HTR-8/SVneo (cell line): ENCODE measurements around the gene TET3.

Experiments used
- DNase-seq: peaks from one replicate; pipeline ENCODE4 v3.0.0; 2011; ENCODE audit warnings: low spot score, mixed read lengths; ENCODE audit not compliant: insufficient read length
- FAIRE-seq: peaks from 2 replicates; lab custom pipeline; 2011; peaks lifted over from hg19 to GRCh38; lab: Jason Lieb, UNC

Gene TET3

GRCh38 chr2:74002505-74003421 is 18.1 kb downstream of the TET3 start:
- DNase-seq (peak; percentile 92), FAIRE-seq (peak; percentile 99)

GRCh38 chr2:74003494-74004211 is 18.9 kb downstream of the TET3 start:
- no peak for DNase-seq
- no peak for FAIRE-seq

DNA sequence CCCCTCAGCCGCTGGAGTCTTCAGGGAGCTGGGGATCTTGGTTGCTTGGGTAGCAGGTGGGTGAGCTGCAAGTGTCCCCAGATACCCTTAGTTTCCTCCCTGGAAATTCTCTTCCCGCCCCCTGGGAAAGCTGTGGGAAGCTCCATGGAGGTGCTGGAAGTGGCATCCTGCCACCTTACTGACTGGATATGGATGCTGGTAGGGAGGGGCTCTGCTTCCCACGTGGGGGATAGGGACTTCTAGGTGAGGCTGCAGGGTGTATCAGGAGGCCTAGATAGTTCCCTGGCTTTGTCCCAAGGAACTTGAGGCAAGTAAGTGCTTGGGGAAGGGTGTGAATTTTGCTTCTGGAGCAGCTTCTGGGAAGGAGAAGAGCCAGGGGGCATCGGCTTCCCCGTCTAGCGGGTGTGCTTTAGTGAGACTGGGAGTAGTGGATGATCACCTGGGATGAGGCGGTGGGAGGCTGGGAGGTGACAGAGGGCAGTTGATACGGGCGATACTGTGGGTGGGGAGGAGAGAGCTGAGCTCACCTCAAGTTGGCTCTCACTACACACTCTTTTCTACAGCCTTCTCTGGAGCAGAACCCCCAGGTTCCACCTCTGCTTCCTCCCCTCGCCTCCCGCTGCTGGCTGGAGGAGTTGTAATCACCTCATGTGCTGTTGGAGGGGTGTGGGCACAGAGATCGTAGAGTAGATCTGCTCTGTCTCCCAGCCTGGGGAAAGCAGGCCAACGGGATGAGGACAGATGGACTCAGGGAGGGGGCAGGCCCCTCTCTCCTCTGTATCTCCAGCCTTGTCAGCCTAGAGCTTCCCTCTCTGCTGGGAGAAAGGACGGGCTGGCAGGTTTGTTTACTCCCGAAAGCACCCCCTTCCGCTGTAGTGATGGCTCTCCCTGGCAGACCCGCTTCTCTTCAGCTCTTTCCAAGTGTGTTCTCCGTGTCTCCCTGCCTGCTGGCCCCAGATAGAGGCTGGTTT is 19.8 kb downstream of the TET3 start:
- no peak for DNase-seq
- peak; percentile 38 for FAIRE-seq

- DNase-seq = no peak
- FAIRE-seq = no peak
Measured at GRCh38 chr2:74005786-74006185, 21.1 kb downstream of the TET3 start.

GRCh38 chr2:74006459-74006858 is 21.7 kb downstream of the TET3 start:
- DNase-seq (no peak), FAIRE-seq (no peak)

- FAIRE-seq (no peak), DNase-seq (no peak)
Measured at GRCh38 chr2:74007121-74007520, 22.4 kb downstream of the TET3 start.

DNA sequence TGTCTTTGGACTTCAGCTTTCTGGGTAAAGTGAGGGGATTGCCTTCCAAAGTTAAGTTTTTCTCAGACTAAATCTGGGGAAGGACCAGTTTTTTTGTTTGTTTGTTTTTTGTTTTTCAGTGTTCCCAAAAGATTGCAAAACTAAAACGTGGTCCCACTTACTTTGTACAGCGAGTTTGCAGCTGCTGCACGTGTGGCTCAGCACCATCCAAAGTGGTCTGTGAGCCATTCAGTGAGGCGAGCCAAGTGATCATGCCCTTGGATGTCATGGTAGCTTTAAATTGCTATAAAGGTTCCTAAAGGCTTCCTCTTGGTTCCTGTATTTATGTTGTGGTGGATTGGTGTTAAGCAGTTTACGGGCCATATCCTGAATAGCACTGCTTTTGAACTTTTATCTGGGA is 23.0 kb downstream of the TET3 start:
- FAIRE-seq (no peak), DNase-seq (no peak)

DNA sequence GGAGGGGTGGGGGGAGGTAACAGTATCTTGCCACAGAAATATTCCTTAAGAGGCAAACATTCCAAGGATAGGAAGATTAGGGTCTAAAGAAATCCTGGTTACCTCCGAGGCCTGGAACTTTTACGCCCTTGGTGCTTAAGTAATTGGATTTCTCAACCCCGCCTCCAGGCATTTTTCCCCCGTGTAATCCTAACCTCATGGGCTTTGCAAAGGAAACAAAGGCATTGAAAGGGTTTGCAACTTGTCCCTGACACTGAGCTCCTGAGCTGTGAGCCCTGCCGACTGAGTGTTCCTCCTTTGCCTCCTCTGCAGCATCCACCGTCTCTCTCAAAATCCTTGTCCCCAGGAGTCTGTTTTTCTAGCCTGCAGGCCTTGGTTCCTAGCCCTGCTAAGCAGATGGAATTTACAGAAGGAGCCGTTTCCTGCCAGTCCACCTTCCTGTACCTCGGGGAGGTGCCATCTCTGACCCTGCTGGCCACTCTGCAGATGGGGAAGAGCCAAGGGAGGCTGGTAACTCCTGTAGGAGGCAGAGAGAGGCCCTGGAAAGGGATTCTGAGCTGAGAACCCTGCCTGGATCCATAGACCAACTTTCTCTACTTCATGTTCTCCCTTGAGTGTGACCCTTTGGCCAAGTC is 24.2 kb downstream of the TET3 start:
- FAIRE-seq (no peak), DNase-seq (no peak)

- DNase-seq (no peak), FAIRE-seq (no peak)
Measured at GRCh38 chr2:74009577-74009976, 24.9 kb downstream of the TET3 start.

DNA sequence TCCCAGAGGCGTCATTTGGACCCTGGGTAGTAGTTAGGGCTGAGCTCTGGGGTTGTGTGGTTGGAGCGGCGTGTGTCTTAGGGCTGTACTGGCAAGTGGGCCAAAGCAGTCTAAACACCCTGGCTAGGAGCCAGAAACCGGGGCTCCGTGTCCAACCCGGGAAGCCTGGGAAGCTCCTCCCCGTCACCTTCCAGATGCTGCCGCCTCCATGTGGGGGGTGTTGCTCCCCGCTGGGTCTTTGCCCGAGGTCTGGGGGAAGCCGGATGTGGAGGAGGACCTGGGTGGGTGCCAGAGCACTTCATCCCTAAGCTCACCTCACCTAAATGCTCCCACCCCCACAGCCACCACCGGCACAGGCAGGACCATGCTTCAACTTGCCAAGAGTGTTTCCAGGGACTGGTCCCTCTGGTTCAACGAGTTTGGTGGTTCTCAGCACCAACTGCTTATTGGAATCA is 25.4 kb downstream of the TET3 start:
- no peak for DNase-seq
- FAIRE-seq = no peak

DNA sequence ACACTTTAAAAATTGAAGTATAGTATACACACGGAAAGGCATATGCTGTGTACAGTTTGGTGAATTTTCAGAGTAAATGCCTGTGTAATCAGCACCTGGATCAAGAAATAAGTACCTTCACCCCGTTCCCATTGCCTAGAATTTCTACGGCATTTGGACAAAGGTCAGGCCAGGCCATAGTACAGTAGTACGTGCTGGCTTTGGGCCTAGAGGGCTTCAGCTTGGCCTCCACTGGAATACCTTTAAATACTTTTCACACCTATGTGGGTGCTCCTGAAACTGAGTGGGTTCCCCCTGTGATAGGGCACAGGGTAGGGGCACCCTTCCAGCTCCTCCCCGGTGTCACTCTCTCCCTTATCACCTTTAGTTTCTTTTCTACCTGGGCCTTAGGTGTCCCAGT is 26.5 kb downstream of the TET3 start:
- no peak for DNase-seq
- FAIRE-seq = no peak

DNA sequence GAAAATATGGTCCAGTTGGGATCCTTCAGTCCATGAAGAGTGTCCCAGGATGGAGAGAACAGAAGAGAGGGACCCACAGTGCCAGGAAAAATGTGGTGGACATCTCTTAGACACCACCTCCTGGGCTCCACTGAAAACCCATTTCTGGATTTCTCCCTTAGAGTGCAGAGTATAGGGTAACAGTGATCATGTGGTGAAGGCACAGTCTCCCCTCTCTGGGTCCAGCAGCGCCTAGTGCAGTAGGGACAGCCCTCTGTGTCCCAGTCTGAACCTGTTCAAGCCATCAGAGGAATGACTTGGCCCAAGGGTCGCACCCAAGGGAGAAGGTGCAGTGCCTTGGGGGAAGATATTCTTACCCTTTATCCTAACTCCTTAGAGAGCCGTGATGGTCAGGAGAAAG is 30.1 kb downstream of the TET3 start:
- FAIRE-seq (no peak), DNase-seq (no peak)

DNA sequence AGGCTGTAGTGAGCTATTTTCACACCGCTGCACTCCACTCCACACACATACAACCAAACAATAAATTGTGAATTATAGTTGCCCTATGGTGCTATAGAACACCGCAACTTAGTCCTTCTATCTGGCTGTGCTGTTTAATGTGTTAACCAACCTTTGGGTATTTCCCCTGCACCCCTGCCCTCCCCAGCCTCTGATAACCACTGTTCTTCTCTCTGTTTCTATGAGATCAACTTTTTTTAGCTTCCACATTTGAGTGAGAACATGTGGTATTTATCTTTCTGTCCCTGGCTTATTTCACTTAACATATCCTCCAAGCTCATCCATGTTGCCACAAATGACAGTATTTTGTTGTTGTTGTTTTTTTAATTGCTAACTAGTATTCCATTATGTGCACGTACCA is 32.5 kb downstream of the TET3 start:
- DNase-seq = no peak
- FAIRE-seq = no peak

- FAIRE-seq = no peak
- no peak for DNase-seq
Measured at GRCh38 chr2:74019516-74019915, 34.8 kb downstream of the TET3 start.

- DNase-seq (no peak), FAIRE-seq (no peak)
Measured at GRCh38 chr2:74020702-74021406, 36.1 kb downstream of the TET3 start.

DNA sequence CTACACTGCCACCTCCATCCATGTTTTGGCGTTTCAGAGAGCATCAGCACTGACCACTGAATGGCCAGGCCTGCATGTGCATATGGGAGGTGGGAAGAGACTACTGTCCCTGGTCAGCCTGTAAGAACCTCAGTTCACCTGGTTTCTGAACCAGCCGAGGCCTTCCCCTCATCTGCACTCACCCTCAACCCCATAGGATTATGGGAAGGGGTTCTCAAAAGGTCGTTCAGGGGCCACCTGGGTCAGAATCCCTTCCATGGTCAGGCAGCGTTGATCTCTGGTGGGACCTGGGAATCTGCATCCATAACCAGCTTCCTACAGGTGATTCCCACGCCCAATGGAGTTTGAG is 36.7 kb downstream of the TET3 start:
- no peak for FAIRE-seq

DNA sequence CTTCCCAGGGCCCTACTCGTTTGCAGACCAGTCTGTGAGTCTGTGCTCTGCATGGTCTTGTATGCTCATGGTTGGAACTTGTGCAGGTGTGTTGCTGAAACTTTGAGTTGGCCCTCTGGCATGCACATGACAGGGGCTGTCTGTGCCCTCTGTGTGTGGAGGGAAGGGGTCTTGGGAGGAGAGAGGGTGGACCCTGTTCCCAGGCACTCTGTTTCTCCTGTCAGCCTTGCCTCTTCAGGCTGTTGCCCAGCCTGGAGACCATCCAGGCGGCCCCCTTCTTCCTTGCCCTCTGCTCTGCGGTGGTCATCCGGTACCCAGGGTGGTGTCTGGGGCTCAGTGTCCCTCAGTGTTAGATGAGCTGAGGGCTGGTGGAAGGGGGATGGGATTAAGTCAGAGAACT is 39.5 kb downstream of the TET3 start:
- FAIRE-seq = no peak

More for the DNA sequence above, 36.7 kb downstream of the TET3 start:
- no peak for DNase-seq

GRCh38 chr2:74025971-74026612 is 41.4 kb downstream of the TET3 start:
- FAIRE-seq (no peak), DNase-seq (no peak)

More for the DNA sequence above, 39.5 kb downstream of the TET3 start:
- no peak for DNase-seq
